HL-60 (cell line): ENCODE measurements around the gene ISYNA1.

ENCODE experiments used
- CTCF ChIP-seq: IDR thresholded peaks from one replicate; pipeline ENCODE4 v1.5.1; 2011; ENCODE audit warnings: low read length, control low read depth, inconsistent platforms; ENCODE audit not compliant: insufficient read depth
- POLR2AphosphoS5 ChIP-seq: IDR thresholded peaks from 2 replicates; pipeline ENCODE4 v1.6.1; 2012; ENCODE audit warnings: low read depth

DNA sequence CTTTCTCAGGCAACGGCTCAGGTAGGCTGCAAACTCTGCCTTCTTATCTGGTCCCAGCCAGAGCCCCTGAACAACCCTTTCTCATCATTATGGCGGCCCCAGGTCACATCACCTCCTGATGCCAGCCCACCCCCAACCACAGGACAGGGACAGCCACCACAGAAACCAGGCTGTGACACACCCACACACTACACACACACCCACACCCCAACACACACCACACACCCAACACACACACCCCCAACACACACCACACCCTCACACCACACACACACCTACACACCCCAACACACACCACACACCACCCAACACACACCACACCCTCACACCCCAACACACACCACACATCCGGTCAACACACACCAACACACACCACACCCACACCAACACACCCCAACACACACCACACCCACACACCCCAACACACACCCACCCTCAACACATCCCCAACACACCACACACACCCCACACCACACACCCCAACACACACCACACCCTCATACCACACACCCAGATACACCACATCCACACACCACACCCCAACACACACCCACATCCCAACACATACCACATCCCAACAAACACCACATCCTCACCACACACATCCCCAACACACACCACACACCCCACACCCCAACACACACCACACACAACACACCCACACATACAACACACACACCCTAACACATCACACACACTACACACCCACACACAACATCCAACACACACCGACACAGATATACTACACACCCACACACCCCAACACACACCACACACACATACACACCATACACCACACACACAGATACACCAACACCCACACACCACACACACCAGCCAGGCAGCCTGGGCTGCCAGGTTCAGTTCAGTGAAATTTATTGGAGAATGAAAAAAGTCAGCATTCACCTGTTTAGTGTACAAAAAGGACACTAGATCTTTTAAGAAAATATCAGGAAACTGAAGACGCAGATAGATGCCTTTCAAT lies 4.2 kb upstream of the ISYNA1 start:
- TF ChIP-seq CTCF (no peak), POLR2AphosphoS5 (no peak)
